Ishikawa (cell line): ENCODE data around the gene CCDC121.

ENCODE experiments used
- CEBPB ChIP-seq: IDR thresholded peaks from 2 replicates; pipeline ENCODE4 v1.6.1; 2012
- CREB1 ChIP-seq: IDR thresholded peaks from 2 replicates; pipeline ENCODE4 v1.6.1; 2012; ENCODE audit warnings: low read depth
- EGR1 ChIP-seq: IDR thresholded peaks from 2 replicates; pipeline ENCODE4 v1.6.1; 2012
- EP300 ChIP-seq: IDR thresholded peaks from 2 replicates; pipeline ENCODE4 v1.6.1; 2012; ENCODE audit warnings: borderline replicate concordance
- FOXM1 ChIP-seq: IDR thresholded peaks from 2 replicates; pipeline ENCODE4 v1.6.1; 2012; ENCODE audit warnings: low read depth, borderline replicate concordance
- MAX ChIP-seq: IDR thresholded peaks from 2 replicates; pipeline ENCODE4 v1.6.1; 2012
- NFIC ChIP-seq: IDR thresholded peaks from 2 replicates; pipeline ENCODE4 v1.6.1; 2012
- RAD21 ChIP-seq: IDR thresholded peaks from 2 replicates; pipeline ENCODE4 v1.6.1; 2012; ENCODE audit warnings: low read depth
- REST ChIP-seq: IDR thresholded peaks from 2 replicates; pipeline ENCODE4 v1.6.1; 2012; ENCODE audit warnings: low read depth, mild to moderate bottlenecking
- TAF1 ChIP-seq: IDR thresholded peaks from 2 replicates; pipeline ENCODE4 v1.6.1; 2012; ENCODE audit warnings: low read depth, mild to moderate bottlenecking
- TEAD4 ChIP-seq: IDR thresholded peaks from 2 replicates; pipeline ENCODE4 v1.6.1; 2012
- USF1 ChIP-seq: IDR thresholded peaks from 2 replicates; pipeline ENCODE4 v1.6.1; 2012
- YY1 ChIP-seq: IDR thresholded peaks from 2 replicates; pipeline ENCODE4 v1.6.1; 2012; ENCODE audit warnings: low read depth
- ZBTB7A ChIP-seq: IDR thresholded peaks from 2 replicates; pipeline ENCODE4 v1.6.1; 2012; ENCODE audit warnings: low read depth

GRCh38 chr2:27582695-27583389, 46.0 kb downstream of the CCDC121 start, which contains the start of gene ZNF512:
- no peak for TF ChIP-seq REST
- no peak for TF ChIP-seq EP300
- TF ChIP-seq USF1, result peak; percentile 97
- peak; percentile 88 for TF ChIP-seq TAF1
- no peak; the same call in 1 of the 2 replicates for TF ChIP-seq RAD21
- 0 out of 2 replicates have a peak, but pooled peaks have one; percentile 18 for TF ChIP-seq CREB1
- no peak for TF ChIP-seq FOXM1
- TF ChIP-seq YY1, result 0 out of 2 replicates have a peak, but pooled peaks have one; percentile 52
- TF ChIP-seq NFIC, result no peak
- peak; percentile 48; the same call in 1 of the 2 replicates for TF ChIP-seq MAX
- no peak for TF ChIP-seq EGR1
- no peak; the same call in 1 of the 2 replicates for TF ChIP-seq ZBTB7A
- peak; percentile 15; the same call in 1 of the 2 replicates for TF ChIP-seq CEBPB
- no peak; the same call in 1 of the 2 replicates for TF ChIP-seq TEAD4
